RKO (cell line): ENCODE results near the gene CLASP1.
A peak's percentile ranks its signal among the peaks of the same experiment; 100 is the strongest.
"Not testable (repeated sequence)": the region's sequence is repeated elsewhere in the genome, so short reads cannot be mapped to it uniquely, and the experiment has no call there.

Source experiments
- DNase-seq: peaks from one replicate; pipeline ENCODE4 v3.0.0-alpha.2; 2016; ENCODE audit warnings: low spot score

The CLASP1 gene

GRCh38 chr2:121659933-121660332, 10.7 kb upstream of the CLASP1 start:
- no peak for DNase-seq

- DNase-seq: not testable (repeated sequence)
These were observed 9.1 kb upstream of the CLASP1 start for GRCh38 chr2:121658393-121658792.

GRCh38 chr2:121653035-121653434, 3.8 kb upstream of the CLASP1 start:
- DNase-seq: no peak

GRCh38 chr2:121650315-121650930, 1.2 kb upstream of the CLASP1 start:
- peak; percentile 48 for DNase-seq

GRCh38 chr2:121649596-121650314, 493 bp upstream of the CLASP1 start:
- DNase-seq: peak; percentile 98

GRCh38 chr2:121648206-121649148, 785 bp downstream of the CLASP1 start:
- DNase-seq: peak; percentile 74

- no peak for DNase-seq
These were observed 1.9 kb downstream of the CLASP1 start for GRCh38 chr2:121647396-121647795.

- DNase-seq: no peak
These were observed 4.5 kb downstream of the CLASP1 start for GRCh38 chr2:121644715-121645114.

- no peak for DNase-seq
These were observed 5.4 kb downstream of the CLASP1 start for GRCh38 chr2:121643877-121644276.

- peak; percentile 11 for DNase-seq
These were observed 8.6 kb downstream of the CLASP1 start for GRCh38 chr2:121640380-121641316.

GRCh38 chr2:121639846-121640245, 9.4 kb downstream of the CLASP1 start:
- DNase-seq: not testable (repeated sequence)

- DNase-seq: no peak
These were observed 10.9 kb downstream of the CLASP1 start for GRCh38 chr2:121638333-121638732.

- DNase-seq: no peak
These were observed 13.9 kb downstream of the CLASP1 start for GRCh38 chr2:121635371-121635770.

- no peak for DNase-seq
These were observed 14.6 kb downstream of the CLASP1 start for GRCh38 chr2:121634354-121635307.

- no peak for DNase-seq
These were observed 15.8 kb downstream of the CLASP1 start for GRCh38 chr2:121633463-121633862.

GRCh38 chr2:121627525-121628050, 21.7 kb downstream of the CLASP1 start:
- DNase-seq: no peak

- no peak for DNase-seq
These were observed 22.3 kb downstream of the CLASP1 start for GRCh38 chr2:121626777-121627524.

GRCh38 chr2:121625953-121626352, 23.3 kb downstream of the CLASP1 start:
- DNase-seq: no peak

- DNase-seq: no peak
These were observed 32.1 kb downstream of the CLASP1 start for GRCh38 chr2:121617042-121617599.
